ENCODE results near the gene CBX4. TPM values are rescaled to one million over a fixed set of nuclear protein-coding genes. Genes with fewer than 3 reads are reported as not detected.

CBX4 gene
- total RNA-seq, 2 donors from 2014 or later: 8.7 to 9.1 TPM

Other genes starting within 250 kb of the CBX4 start
- gene RBFOX3, start 228.4 kb downstream of the CBX4 start, total RNA-seq: not detected
- under 1 TPM in 1 of 2 donors, not detected in 1; 0.50 TPM for gene ENPP7, start 108.5 kb downstream of the CBX4 start, total RNA-seq
- gene CBX2, start 61.3 kb downstream of the CBX4 start, total RNA-seq: 1 to 10 TPM in 1 of 2 donors, under 1 TPM in 1; 0.50 to 1.6 TPM
- 1 to 10 TPM; 1.6 to 5.5 TPM for gene CBX8, start 42.4 kb downstream of the CBX4 start, total RNA-seq
- gene TBC1D16, start 196.4 kb upstream of the CBX4 start, total RNA-seq: 1 to 10 TPM; 1.6 to 1.8 TPM
- gene CCDC40, start 197.2 kb upstream of the CBX4 start, total RNA-seq: under 1 TPM in 1 of 2 donors, not detected in 1; 0.69 TPM